ENCODE measurements around the gene SLC10A4.
A peak's percentile ranks its signal among the peaks of the same experiment; 100 is the strongest.
"Not testable (repeated sequence)": the region's sequence is repeated elsewhere in the genome, so short reads cannot be mapped to it uniquely, and the experiment has no call there.

Gene SLC10A4

GRCh38 chr4:48483006-48483776 lies at the start of gene SLC10A4:
Gene SLC10A4, plus strand, starts transcription at chr4:48483343. Its CDS starts 219 bp downstream, at chr4:48483562.
- peak in 2 of 3 donors; percentile 29 to 42 for DNase-seq

GRCh38 chr4:48436318-48436717 lies 46.8 kb upstream of the SLC10A4 start:
- no peak for DNase-seq

- no peak for DNase-seq
These were observed 43.2 kb upstream of the SLC10A4 start for GRCh38 chr4:48439988-48440387.

- peak; percentile 20 to 36 (median 33) for DNase-seq
These were observed 42.2 kb upstream of the SLC10A4 start for GRCh38 chr4:48440914-48441313.

- DNase-seq = peak; percentile 26 to 56 (median 46)
These were observed 37.4 kb upstream of the SLC10A4 start for GRCh38 chr4:48445704-48446103.

- no peak for DNase-seq
These were observed 36.5 kb upstream of the SLC10A4 start for GRCh38 chr4:48446642-48447041.

GRCh38 chr4:48449151-48449550 lies 34.0 kb upstream of the SLC10A4 start:
- DNase-seq = no peak

- DNase-seq = no peak
These were observed 32.4 kb upstream of the SLC10A4 start for GRCh38 chr4:48450740-48451139.

GRCh38 chr4:48451656-48452055 lies 31.5 kb upstream of the SLC10A4 start:
- not testable (repeated sequence) for DNase-seq

GRCh38 chr4:48454591-48454990 lies 28.6 kb upstream of the SLC10A4 start:
- DNase-seq = no peak

- no peak for DNase-seq
These were observed 22.1 kb upstream of the SLC10A4 start for GRCh38 chr4:48461000-48461399.

- DNase-seq = no peak
These were observed 20.8 kb upstream of the SLC10A4 start for GRCh38 chr4:48462363-48462762.

- DNase-seq = no peak
These were observed 15.7 kb upstream of the SLC10A4 start for GRCh38 chr4:48467442-48467841.

- DNase-seq = no peak
These were observed 15.3 kb upstream of the SLC10A4 start for GRCh38 chr4:48467891-48468290.

- DNase-seq = no peak
These were observed 13.0 kb upstream of the SLC10A4 start for GRCh38 chr4:48470137-48470536.

GRCh38 chr4:48470570-48470969 lies 12.6 kb upstream of the SLC10A4 start:
- DNase-seq = no peak

- DNase-seq = no peak
These were observed 10.3 kb upstream of the SLC10A4 start for GRCh38 chr4:48472794-48473193.

GRCh38 chr4:48475770-48476169 lies 7.4 kb upstream of the SLC10A4 start:
- no peak for DNase-seq

- no peak for DNase-seq
These were observed 4.9 kb upstream of the SLC10A4 start for GRCh38 chr4:48478273-48478672.

- DNase-seq = no peak
These were observed 1.6 kb upstream of the SLC10A4 start for GRCh38 chr4:48481581-48481980.

- DNase-seq = peak in 2 of 3 donors; percentile 20 to 34
These were observed 792 bp downstream of the SLC10A4 start for GRCh38 chr4:48483777-48484493.

GRCh38 chr4:48484494-48485168 lies 1.5 kb downstream of the SLC10A4 start:
- no peak for DNase-seq

GRCh38 chr4:48489683-48490011 lies 6.5 kb downstream of the SLC10A4 start:
- DNase-seq = no peak

Measured in suppressor macrophage treated with lipopolysaccharide for 1 hour (primary cell).